ENCODE results near the gene RAB41. TPM values are rescaled to one million over a fixed set of nuclear protein-coding genes. Genes with fewer than 3 reads are reported as not detected.
"Not testable (repeated sequence)": the region's sequence is repeated elsewhere in the genome, so short reads cannot be mapped to it uniquely, and the experiment has no call there.

Gene RAB41
- total RNA-seq, result not detected

DNA sequence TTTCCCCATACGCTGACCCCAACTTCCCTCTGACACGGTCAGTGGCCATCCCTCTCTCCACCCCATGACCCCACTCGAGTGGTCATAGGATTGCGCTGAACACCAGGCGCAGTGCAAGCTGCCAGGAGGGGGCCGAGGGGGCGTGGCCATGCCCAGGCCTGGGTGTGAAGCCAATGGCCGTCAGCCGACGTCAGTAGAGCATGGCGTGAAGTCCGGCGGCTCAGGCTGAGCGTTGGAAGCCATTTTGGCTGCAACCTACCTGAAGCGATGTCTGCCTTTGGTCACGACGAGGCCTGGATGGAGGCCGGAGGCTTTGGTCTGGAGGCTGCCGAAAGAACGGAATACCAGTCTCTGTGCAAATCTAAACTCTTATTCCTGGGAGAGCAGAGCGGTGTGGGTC is at the start of gene RAB41:
Gene RAB41, plus strand, starts transcription at position 222 of the 400 bp plus-strand sequence. Its CDS starts 46 bp downstream, at position 268.
- H3K4me3 Mint-ChIP-seq, result no peak within 1 kb of the TSS
- H3K27ac Mint-ChIP-seq, result no peak within 1 kb of the TSS
- H3K4me1 Mint-ChIP-seq, result no peaks in the 10 kb centered on the region
- peaks cover 18% of the 10 kb centered on the region for H3K36me3 Mint-ChIP-seq
- no peaks in the 10 kb centered on the region for H3K9me3 Mint-ChIP-seq
- no peaks in the 10 kb centered on the region for H3K27me3 Mint-ChIP-seq
- DNase-seq, result no peak

DNA sequence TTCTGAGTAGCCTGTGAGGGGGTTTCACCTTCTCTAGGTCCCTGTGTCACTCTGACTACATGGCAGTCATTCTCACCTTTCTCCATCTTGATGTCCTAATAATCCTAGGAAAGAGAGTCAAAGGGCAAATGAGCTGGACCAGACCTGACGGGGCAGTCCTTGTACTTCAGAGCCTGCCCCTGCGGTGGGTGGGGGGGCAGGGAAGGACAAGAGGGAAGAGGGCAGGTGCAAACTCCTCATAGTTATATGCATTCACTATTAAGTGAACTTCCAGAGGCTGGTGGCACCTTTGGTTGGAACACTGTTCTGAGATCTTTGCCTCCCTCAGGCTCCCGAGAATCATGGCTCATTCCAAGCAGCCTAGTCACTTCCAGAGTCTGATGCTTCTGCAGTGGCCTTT is 47.6 kb upstream of the RAB41 start, which contains the start of gene AWAT1:
Gene AWAT1, plus strand, starts transcription at position 301 of the 400 bp plus-strand sequence. Its CDS starts 41 bp downstream, at position 342.
- Mint-ChIP-seq H3K27ac (peak within 1 kb of the TSS; percentile 48), H3K36me3 (peaks cover 1% of the 10 kb centered on the region), H3K9me3 (no peaks in the 10 kb centered on the region)

DNA sequence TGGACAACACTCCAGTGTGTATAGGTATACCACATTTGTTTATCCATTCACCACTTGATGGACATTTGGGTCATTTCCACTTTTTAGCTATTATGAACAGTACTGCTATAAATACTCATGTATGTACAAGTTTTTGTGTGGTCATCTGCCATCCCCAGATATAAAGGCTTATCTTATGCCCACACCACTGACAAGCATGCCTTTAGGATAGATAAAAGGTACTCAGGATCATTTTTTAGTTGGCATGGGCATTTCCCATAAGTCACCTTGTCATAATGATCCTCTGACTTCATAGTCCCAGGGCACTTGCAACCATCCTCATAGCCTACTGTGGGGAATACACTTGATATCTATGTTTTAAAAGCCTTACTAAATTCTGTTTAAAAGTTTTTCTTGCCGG is 41.2 kb upstream of the RAB41 start:
- DNase-seq, result no peak
- Mint-ChIP-seq H3K36me3 (peaks cover 4% of the 10 kb centered on the region), H3K4me1 (peaks cover 4% of the 10 kb centered on the region), H3K27me3 (no peaks in the 10 kb centered on the region), H3K27ac (no peak overlapping the region), H3K9me3 (no peaks in the 10 kb centered on the region), H3K4me3 (no peak overlapping the region)

More for the DNA sequence above, 47.6 kb upstream of the RAB41 start, which contains the start of gene AWAT1:
- Mint-ChIP-seq H3K4me1 (peaks cover 18% of the 10 kb centered on the region), H3K27me3 (no peaks in the 10 kb centered on the region), H3K4me3 (no peak within 1 kb of the TSS)
- no peak for DNase-seq

DNA sequence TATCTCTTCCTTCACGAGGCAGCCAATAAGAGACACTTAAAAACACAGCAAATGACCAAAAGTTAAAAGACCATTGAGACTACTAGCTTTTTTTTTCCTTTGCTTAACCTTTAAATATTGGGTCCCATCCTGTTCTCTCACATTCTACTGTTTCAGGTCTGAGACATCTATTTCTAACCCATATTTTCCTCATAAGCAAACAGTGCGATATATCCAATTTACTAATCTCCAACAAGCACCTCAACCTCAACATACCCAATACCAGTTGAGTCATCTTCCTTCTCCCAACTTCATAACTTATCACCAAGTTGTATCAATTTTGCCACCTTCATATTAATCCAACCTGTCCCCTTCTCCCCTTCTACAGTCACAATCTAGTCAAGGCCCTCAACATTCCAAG is 40.5 kb upstream of the RAB41 start:
- H3K27me3 Mint-ChIP-seq, result no peaks in the 10 kb centered on the region
- DNase-seq, result no peak
- no peak overlapping the region for H3K4me3 Mint-ChIP-seq
- H3K27ac Mint-ChIP-seq, result no peak overlapping the region
- no peaks in the 10 kb centered on the region for H3K9me3 Mint-ChIP-seq
- peaks cover 4% of the 10 kb centered on the region for H3K4me1 Mint-ChIP-seq
- H3K36me3 Mint-ChIP-seq, result peaks cover 4% of the 10 kb centered on the region

DNA sequence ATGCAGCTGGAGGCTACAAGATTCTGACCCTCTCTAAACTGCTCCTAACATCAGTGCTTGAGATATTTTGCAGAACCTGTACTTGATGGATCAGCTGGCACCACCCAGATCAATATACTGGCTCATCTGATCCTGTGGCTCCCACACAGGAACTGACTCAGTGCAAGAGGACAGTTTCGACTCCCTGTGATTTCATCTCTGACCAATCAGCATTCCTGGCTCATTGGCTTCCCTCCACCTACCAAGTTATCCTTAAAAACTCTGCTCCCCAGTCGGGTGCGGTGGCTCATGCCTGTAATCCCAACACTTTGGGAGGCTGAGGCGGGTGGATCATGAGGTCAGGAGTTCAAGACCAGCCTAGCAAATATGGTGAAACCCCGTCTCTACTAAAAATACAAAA is 38.4 kb upstream of the RAB41 start:
- not testable (repeated sequence) for H3K27me3 Mint-ChIP-seq, H3K4me3 Mint-ChIP-seq, H3K27ac Mint-ChIP-seq, H3K9me3 Mint-ChIP-seq, H3K4me1 Mint-ChIP-seq, H3K36me3 Mint-ChIP-seq, DNase-seq

DNA sequence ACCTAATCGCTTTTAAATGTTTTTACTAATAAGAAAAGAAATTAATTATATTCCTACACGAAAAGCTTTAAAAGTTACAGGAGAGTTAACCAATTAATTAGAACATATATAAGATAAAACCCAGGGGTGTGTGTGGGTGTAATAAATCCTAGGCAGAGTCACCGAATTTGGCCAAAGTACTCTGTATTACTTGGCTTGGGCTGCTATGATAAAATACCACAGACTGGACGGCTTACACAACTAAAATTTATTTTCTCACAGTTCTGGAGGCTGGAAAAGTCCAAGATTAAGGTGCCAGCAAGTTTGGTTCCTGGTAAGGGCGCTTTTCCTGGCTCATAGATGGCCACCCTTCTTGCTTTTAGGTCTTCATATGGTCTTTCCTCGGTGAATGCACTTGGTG is 37.1 kb upstream of the RAB41 start:
- Mint-ChIP-seq H3K27ac (no peak overlapping the region), H3K36me3 (peaks cover 2% of the 10 kb centered on the region), H3K4me3 (no peak overlapping the region), H3K27me3 (no peaks in the 10 kb centered on the region), H3K9me3 (no peaks in the 10 kb centered on the region), H3K4me1 (peaks cover 4% of the 10 kb centered on the region)
- DNase-seq, result no peak

DNA sequence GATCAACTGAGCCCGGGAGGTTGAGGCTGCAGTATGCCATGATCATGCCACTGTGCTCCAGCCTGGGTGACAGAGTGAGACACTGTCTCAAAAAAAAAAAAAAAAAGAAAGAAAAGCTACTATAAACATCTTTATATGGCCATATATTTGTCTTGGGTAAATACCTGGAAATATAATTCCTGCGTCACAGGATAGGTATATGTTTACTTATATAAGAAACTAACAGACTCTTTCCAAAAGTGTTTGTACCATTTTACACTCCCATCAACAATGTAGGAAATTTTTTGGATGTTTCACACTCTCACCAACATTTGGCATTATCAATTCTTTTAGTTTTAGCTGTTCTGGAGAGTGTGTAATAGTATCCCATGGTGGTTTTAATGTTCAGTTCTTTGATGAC is 34.7 kb upstream of the RAB41 start:
- Mint-ChIP-seq H3K36me3 (no peaks in the 10 kb centered on the region), H3K4me3 (no peak overlapping the region), H3K4me1 (no peaks in the 10 kb centered on the region)

DNA sequence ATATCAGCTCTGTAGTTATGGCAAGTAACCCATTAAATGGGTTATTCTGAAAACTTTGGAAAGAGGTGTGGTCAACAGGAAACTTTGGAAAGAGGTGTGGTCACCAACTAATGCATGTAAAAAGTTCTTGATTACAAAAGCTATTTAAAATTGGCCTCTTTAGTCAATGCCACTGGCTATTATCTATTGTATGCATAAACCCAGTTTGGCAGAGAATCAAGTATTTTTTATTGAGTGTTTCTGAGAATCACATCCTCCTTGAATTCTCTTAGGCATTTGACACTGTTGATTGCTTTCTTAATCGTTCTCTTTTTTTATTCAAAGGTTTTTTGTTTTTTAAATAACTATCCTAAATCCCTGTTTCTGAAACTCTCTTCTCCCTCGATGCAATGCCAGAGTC is 29.5 kb upstream of the RAB41 start:
- peaks cover 15% of the 10 kb centered on the region for H3K4me1 Mint-ChIP-seq
- no peak overlapping the region for H3K27ac Mint-ChIP-seq
- DNase-seq, result no peak
- H3K36me3 Mint-ChIP-seq, result peaks cover 9% of the 10 kb centered on the region
- no peak overlapping the region for H3K4me3 Mint-ChIP-seq
- no peaks in the 10 kb centered on the region for H3K27me3 Mint-ChIP-seq
- H3K9me3 Mint-ChIP-seq, result no peaks in the 10 kb centered on the region

More for the DNA sequence above, 34.7 kb upstream of the RAB41 start:
- Mint-ChIP-seq H3K27ac (no peak overlapping the region), H3K27me3 (no peaks in the 10 kb centered on the region), H3K9me3 (no peaks in the 10 kb centered on the region)
- no peak for DNase-seq

DNA sequence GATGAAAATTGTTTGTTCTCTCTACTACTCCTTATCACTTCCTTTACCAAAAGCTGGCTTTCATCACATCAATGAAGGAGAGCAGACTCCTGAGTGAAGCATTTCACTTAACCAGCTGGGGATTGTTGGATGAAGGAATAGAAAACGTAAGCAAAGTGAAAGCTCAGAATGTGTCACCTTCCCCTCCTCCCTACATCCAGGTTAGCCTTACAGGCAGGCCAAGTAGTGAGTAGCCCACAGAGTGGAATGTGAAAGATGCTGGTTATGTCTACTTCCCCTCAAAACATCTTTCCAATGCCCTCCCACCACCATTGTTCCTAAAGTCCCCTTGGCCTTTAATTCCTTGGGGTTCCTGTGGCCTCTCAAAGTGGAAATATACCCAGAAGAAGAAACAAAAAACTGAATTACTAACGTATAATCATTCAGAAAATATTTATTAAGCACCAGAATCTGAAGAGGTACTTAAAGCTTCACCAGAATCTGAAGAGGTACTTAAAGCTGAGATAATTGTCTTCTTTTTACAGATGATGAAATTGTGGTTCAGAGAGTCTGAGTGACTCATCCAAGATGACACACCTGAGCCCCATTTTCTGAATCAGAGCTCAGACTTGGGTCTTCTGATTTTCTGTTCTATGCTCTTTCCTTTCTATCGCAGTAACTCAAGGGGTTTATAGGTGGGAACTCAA is 28.5 kb upstream of the RAB41 start:
- peaks cover 9% of the 10 kb centered on the region for H3K36me3 Mint-ChIP-seq
- H3K4me1 Mint-ChIP-seq, result peaks cover 15% of the 10 kb centered on the region
- H3K9me3 Mint-ChIP-seq, result no peaks in the 10 kb centered on the region
- H3K27ac Mint-ChIP-seq, result peak overlapping the region; percentile 95
- no peak overlapping the region for H3K4me3 Mint-ChIP-seq
- no peak for DNase-seq
- H3K27me3 Mint-ChIP-seq, result no peaks in the 10 kb centered on the region

DNA sequence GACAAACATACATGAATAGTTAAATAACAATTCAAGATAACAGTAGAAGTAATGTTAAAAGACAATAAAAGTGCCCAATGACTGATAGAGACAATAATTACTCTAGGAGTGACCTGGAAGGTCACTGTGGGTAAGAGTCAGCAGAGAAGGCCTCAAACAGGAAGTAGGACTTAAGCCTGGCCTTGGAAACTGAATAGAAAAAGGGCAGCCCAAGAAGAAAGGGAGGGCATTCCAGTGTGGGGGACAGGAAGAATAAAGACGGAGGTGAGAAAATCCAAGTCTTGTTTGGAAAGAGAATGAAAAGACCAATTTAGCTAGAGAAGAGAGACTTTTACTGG is 27.9 kb upstream of the RAB41 start:
- Mint-ChIP-seq H3K27ac (peak overlapping the region; percentile 95), H3K27me3 (no peaks in the 10 kb centered on the region), H3K9me3 (no peaks in the 10 kb centered on the region), H3K4me1 (peaks cover 15% of the 10 kb centered on the region), H3K36me3 (peaks cover 10% of the 10 kb centered on the region), H3K4me3 (no peak overlapping the region)
- no peak for DNase-seq

DNA sequence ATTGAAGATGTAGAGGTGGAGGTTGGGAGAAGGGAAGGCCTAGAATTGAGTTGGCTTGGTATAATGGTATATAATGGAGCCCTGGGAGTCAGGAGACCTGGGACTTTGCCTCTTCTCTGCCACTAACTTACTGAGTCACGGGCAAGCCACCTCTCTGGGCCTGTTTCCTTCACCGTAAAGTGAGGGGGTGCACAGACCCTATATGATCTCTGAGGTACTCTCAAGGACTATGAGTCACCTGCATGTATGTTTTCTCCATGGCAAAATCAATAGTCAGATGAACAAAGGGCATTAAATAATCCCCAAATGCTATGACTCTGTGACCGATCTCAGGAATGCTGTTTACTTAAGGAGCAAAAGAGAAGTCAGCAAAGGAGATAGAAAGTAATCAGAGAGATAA is 27.1 kb upstream of the RAB41 start:
- H3K9me3 Mint-ChIP-seq, result no peaks in the 10 kb centered on the region
- peaks cover 10% of the 10 kb centered on the region for H3K36me3 Mint-ChIP-seq
- no peaks in the 10 kb centered on the region for H3K27me3 Mint-ChIP-seq
- H3K4me3 Mint-ChIP-seq, result no peak overlapping the region
- H3K27ac Mint-ChIP-seq, result peak overlapping the region; percentile 95
- DNase-seq, result no peak
- H3K4me1 Mint-ChIP-seq, result peaks cover 15% of the 10 kb centered on the region

DNA sequence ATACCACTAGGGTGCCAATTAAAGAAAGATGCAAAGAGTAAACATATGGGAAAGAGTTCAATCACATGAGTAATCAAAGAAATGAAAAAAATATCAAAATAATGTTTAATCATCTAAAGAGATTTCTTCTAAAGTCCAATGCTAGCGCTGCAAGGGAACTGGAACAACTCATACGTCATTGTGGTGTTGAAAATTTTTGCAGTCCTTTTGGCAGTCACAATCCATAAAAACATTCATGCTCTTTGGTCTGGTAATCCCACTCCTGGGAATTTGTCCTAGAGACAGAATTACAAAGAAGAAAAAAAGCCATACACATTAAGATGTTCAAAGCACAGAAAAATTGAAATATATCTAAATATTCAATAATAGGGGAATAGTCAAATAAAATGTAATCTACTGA is 26.5 kb upstream of the RAB41 start:
- H3K36me3 Mint-ChIP-seq, result peaks cover 10% of the 10 kb centered on the region
- H3K4me1 Mint-ChIP-seq, result peaks cover 15% of the 10 kb centered on the region
- H3K4me3 Mint-ChIP-seq, result no peak overlapping the region
- no peak for DNase-seq
- H3K9me3 Mint-ChIP-seq, result no peaks in the 10 kb centered on the region
- H3K27me3 Mint-ChIP-seq, result no peaks in the 10 kb centered on the region
- no peak overlapping the region for H3K27ac Mint-ChIP-seq

DNA sequence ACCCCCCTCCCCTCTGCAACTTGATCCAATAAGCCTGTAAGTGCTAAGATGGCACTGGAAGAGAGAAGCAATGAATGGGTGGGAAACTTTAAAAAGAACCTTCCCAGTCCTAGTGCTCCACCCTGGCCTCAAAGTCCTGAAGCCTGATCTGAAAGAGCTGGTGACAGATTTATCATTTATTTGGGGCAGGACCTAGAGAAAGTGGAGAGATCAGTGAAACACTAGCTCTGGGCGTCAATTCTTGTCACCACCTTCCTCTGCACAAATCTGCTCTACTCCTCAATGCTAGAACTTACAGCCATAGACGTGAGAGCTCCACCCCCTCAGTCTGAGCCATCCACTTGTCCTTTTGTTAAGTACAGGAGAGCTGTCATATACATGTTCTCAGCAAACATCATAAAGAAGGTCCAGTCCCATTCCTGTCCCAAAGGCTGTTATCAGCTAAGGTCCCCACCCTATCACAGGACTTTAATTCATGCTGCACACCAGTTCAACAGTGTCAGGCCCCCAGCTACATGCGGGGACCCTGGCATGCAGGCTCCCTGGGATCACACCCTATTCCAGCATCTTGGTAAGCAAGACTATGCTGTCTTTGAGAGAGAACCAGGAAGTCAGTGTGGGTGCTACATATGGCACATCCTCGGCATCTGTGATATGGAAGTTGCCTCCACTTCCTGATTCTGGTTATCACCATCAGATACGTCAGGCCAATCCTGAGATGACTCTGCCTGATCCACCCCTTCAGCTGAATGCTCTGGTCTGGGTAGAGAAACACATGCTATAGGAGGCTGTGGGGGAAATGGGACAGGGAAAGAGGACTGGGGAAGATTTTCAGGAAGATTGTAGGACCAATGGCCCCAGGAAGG is 24.3 kb upstream of the RAB41 start:
- peak overlapping the region; percentile 11 for H3K4me3 Mint-ChIP-seq
- H3K36me3 Mint-ChIP-seq, result peaks cover 10% of the 10 kb centered on the region
- H3K4me1 Mint-ChIP-seq, result peaks cover 15% of the 10 kb centered on the region
- no peaks in the 10 kb centered on the region for H3K27me3 Mint-ChIP-seq
- no peak overlapping the region for H3K27ac Mint-ChIP-seq
- H3K9me3 Mint-ChIP-seq, result no peaks in the 10 kb centered on the region
- DNase-seq, result no peak

DNA sequence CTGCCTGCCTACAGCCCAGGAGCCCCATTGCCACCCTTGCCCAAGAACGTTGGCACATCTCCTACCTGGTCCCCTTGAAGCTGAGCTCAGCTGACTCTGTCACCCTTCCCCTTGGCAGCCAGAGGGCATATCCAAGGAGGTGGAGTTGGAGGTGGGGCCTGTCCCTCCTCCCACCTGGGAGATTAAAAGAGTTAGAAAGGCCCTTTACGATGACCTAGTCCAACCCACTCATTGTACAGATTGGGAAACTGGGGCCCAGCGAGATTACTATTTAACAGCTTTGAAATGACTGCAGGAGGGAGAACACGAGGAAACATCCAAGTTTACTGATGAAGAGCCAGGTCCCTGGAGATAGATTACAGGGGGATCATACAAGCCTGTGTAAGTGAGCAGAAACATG is 21.9 kb upstream of the RAB41 start, which contains the start of gene P2RY4:
Gene P2RY4, minus strand, starts transcription at position 101 of the 400 bp plus-strand sequence. CDS start 580 bp downstream, outside the sequence.
- H3K4me3 Mint-ChIP-seq, result no peak within 1 kb of the TSS
- DNase-seq, result no peak
- H3K36me3 Mint-ChIP-seq, result peaks cover 3% of the 10 kb centered on the region
- H3K27ac Mint-ChIP-seq, result no peak within 1 kb of the TSS
- no peaks in the 10 kb centered on the region for H3K4me1 Mint-ChIP-seq
- H3K27me3 Mint-ChIP-seq, result no peaks in the 10 kb centered on the region
- H3K9me3 Mint-ChIP-seq, result no peaks in the 10 kb centered on the region

DNA sequence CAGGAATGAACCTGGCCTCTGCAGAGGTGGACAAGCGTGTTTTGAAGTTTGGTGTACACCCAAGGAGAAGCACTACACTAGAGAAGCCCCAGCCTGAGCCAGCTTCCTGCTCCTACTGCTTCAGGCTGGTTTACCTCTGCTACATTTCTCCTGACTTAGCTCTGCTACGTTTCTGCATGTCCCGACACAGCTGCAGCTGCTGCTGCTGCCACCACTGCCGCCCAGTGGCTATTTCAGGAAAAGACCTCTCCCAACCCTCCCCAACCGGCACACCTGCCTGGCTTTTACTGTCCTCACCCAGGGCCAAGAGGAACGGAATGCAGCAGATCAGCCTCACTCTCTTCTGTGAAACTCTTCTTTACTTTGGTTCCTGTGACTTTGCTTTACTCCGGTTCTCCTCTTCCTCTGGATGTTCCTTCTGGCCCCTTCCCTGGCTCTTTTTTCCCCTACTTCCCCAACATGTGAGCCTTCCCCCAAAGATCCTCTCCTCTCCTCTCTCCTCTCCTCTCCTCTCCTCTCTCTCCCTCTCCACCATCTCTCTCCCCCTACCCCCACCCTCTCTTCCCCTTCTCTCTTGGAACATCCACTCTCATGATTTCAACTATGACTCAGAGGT is 18.9 kb upstream of the RAB41 start:
- Mint-ChIP-seq H3K27ac (no peak overlapping the region), H3K36me3 (peaks cover 3% of the 10 kb centered on the region), H3K4me3 (no peak overlapping the region), H3K4me1 (no peaks in the 10 kb centered on the region), H3K27me3 (no peaks in the 10 kb centered on the region), H3K9me3 (no peaks in the 10 kb centered on the region)
- DNase-seq, result peak; percentile 36
